ENCODE results near the gene ABHD17C.
"Not testable (repeated sequence)": the region's sequence is repeated elsewhere in the genome, so short reads cannot be mapped to it uniquely, and the experiment has no call there.

ABHD17C gene

GRCh38 chr15:80745888-80746287 lies 50.8 kb downstream of the ABHD17C start:
- Histone ChIP-seq H3K4me3 (no peak overlapping the region), H3K27me3 (ENCODE audit: low read depth) (no peaks in the 10 kb centered on the region), H3K4me1 (peaks cover 21% of the 10 kb centered on the region), H3K36me3 (replicated peaks) (peaks cover 6% of the 10 kb centered on the region), H3K9me3 (no peaks in the 10 kb centered on the region)
- in situ Hi-C loops (cut with MboI; ENCODE audit: low sequenced_read_pairs): no loop called here
- no peak for DNase-seq (ENCODE audit: low spot score in 2 of 2)

GRCh38 chr15:80747317-80748053 lies 52.4 kb downstream of the ABHD17C start:
- peaks cover 21% of the 10 kb centered on the region for H3K4me1 ChIP-seq
- H3K4me3 ChIP-seq: no peak overlapping the region
- in situ Hi-C loops (cut with MboI; ENCODE audit: low sequenced_read_pairs): no loop called here
- peaks cover 12% of the 10 kb centered on the region for H3K36me3 ChIP-seq (replicated peaks)
- H3K27me3 ChIP-seq (ENCODE audit: low read depth): no peaks in the 10 kb centered on the region
- no peaks in the 10 kb centered on the region for H3K9me3 ChIP-seq
- DNase-seq (ENCODE audit: low spot score in 2 of 2): no peak

- in situ Hi-C loops (cut with MboI; ENCODE audit: low sequenced_read_pairs): no loop called here
- no peak overlapping the region for H3K4me3 ChIP-seq
- peaks cover 13% of the 10 kb centered on the region for H3K4me1 ChIP-seq
- H3K9me3 ChIP-seq: no peaks in the 10 kb centered on the region
- no peaks in the 10 kb centered on the region for H3K27me3 ChIP-seq (ENCODE audit: low read depth)
- DNase-seq (ENCODE audit: low spot score in 2 of 2): no peak
- H3K36me3 ChIP-seq (replicated peaks): peaks cover 12% of the 10 kb centered on the region
Observed at GRCh38 chr15:80749589-80749988, 54.5 kb downstream of the ABHD17C start.

GRCh38 chr15:80750575-80750974 lies 55.5 kb downstream of the ABHD17C start:
- Histone ChIP-seq H3K9me3 (no peaks in the 10 kb centered on the region), H3K27me3 (ENCODE audit: low read depth) (no peaks in the 10 kb centered on the region), H3K4me1 (peaks cover 14% of the 10 kb centered on the region), H3K4me3 (no peak overlapping the region), H3K36me3 (replicated peaks) (peaks cover 12% of the 10 kb centered on the region)
- in situ Hi-C loops (cut with MboI; ENCODE audit: low sequenced_read_pairs): no loop called here
- DNase-seq (ENCODE audit: low spot score in 2 of 2): no peak

GRCh38 chr15:80752204-80752603 lies 57.1 kb downstream of the ABHD17C start:
- in situ Hi-C loops (cut with MboI; ENCODE audit: low sequenced_read_pairs): no loop called here
- peaks cover 14% of the 10 kb centered on the region for H3K4me1 ChIP-seq
- DNase-seq (ENCODE audit: low spot score in 2 of 2): no peak
- H3K9me3 ChIP-seq: no peaks in the 10 kb centered on the region
- H3K36me3 ChIP-seq (replicated peaks): peaks cover 12% of the 10 kb centered on the region
- H3K4me3 ChIP-seq: no peak overlapping the region
- H3K27me3 ChIP-seq (ENCODE audit: low read depth): no peaks in the 10 kb centered on the region

GRCh38 chr15:80753161-80753560 lies 58.1 kb downstream of the ABHD17C start:
- Histone ChIP-seq H3K27me3 (ENCODE audit: low read depth) (no peaks in the 10 kb centered on the region), H3K4me3 (no peak overlapping the region), H3K9me3 (no peaks in the 10 kb centered on the region), H3K4me1 (peaks cover 14% of the 10 kb centered on the region), H3K36me3 (replicated peaks) (peaks cover 12% of the 10 kb centered on the region)
- DNase-seq (ENCODE audit: low spot score in 2 of 2): no peak
- in situ Hi-C loops (cut with MboI; ENCODE audit: low sequenced_read_pairs): no loop called here

GRCh38 chr15:80754014-80754413 lies 58.9 kb downstream of the ABHD17C start:
- Histone ChIP-seq H3K4me3 (no peak overlapping the region), H3K9me3 (no peaks in the 10 kb centered on the region), H3K36me3 (replicated peaks) (peaks cover 12% of the 10 kb centered on the region), H3K4me1 (peaks cover 14% of the 10 kb centered on the region), H3K27me3 (ENCODE audit: low read depth) (no peaks in the 10 kb centered on the region)
- in situ Hi-C loops (cut with MboI; ENCODE audit: low sequenced_read_pairs): no loop called here
- DNase-seq (ENCODE audit: low spot score in 2 of 2): no peak

- in situ Hi-C loops (cut with MboI; ENCODE audit: low sequenced_read_pairs): no loop called here
- Histone ChIP-seq H3K27me3 (ENCODE audit: low read depth) (no peaks in the 10 kb centered on the region), H3K4me1 (peaks cover 14% of the 10 kb centered on the region), H3K9me3 (no peaks in the 10 kb centered on the region), H3K4me3 (no peak overlapping the region), H3K36me3 (replicated peaks) (peaks cover 6% of the 10 kb centered on the region; the same call in 1 of the 2 replicates)
- no peak for DNase-seq (ENCODE audit: low spot score in 2 of 2)
Observed at GRCh38 chr15:80755885-80756284, 60.8 kb downstream of the ABHD17C start.

- DNase-seq (ENCODE audit: low spot score in 2 of 2): no peak
- no peaks in the 10 kb centered on the region for H3K9me3 ChIP-seq
- in situ Hi-C loops (cut with MboI; ENCODE audit: low sequenced_read_pairs): no loop called here
- no peak overlapping the region for H3K4me3 ChIP-seq
- H3K27me3 ChIP-seq (ENCODE audit: low read depth): no peaks in the 10 kb centered on the region
- H3K36me3 ChIP-seq (replicated peaks): no peaks in the 10 kb centered on the region
- peaks cover 14% of the 10 kb centered on the region for H3K4me1 ChIP-seq
Observed at GRCh38 chr15:80758130-80758745, 63.1 kb downstream of the ABHD17C start.

GRCh38 chr15:80760960-80761359 lies 65.8 kb downstream of the ABHD17C start:
- no peaks in the 10 kb centered on the region for H3K4me1 ChIP-seq
- H3K36me3 ChIP-seq (replicated peaks): no peaks in the 10 kb centered on the region
- H3K4me3 ChIP-seq: no peak overlapping the region
- DNase-seq (ENCODE audit: low spot score in 2 of 2): no peak
- no peaks in the 10 kb centered on the region for H3K9me3 ChIP-seq
- in situ Hi-C loops (cut with MboI; ENCODE audit: low sequenced_read_pairs): no loop called here
- no peaks in the 10 kb centered on the region for H3K27me3 ChIP-seq (ENCODE audit: low read depth)

GRCh38 chr15:80761754-80762153 lies 66.6 kb downstream of the ABHD17C start:
- in situ Hi-C loops (cut with MboI; ENCODE audit: low sequenced_read_pairs): no loop called here

GRCh38 chr15:80763235-80763634 lies 68.1 kb downstream of the ABHD17C start:
- H3K36me3 ChIP-seq (replicated peaks); DNase-seq (ENCODE audit: low spot score in 2 of 2); H3K27me3 ChIP-seq (ENCODE audit: low read depth); H3K4me1 ChIP-seq; in situ Hi-C loops (cut with MboI; ENCODE audit: low sequenced_read_pairs); H3K9me3 ChIP-seq; H3K4me3 ChIP-seq: not testable (repeated sequence)

More at GRCh38 chr15:80761754-80762153, 66.6 kb downstream of the ABHD17C start:
- Histone ChIP-seq H3K9me3 (no peaks in the 10 kb centered on the region), H3K4me1 (no peaks in the 10 kb centered on the region), H3K27me3 (ENCODE audit: low read depth) (no peaks in the 10 kb centered on the region), H3K4me3 (no peak overlapping the region), H3K36me3 (replicated peaks) (no peaks in the 10 kb centered on the region)
- no peak for DNase-seq (ENCODE audit: low spot score in 2 of 2)

- H3K9me3 ChIP-seq: no peaks in the 10 kb centered on the region
- no peaks in the 10 kb centered on the region for H3K36me3 ChIP-seq (replicated peaks)
- no peak for DNase-seq (ENCODE audit: low spot score in 2 of 2)
- H3K4me3 ChIP-seq: no peak overlapping the region
- in situ Hi-C loops (cut with MboI; ENCODE audit: low sequenced_read_pairs): no loop called here
- no peaks in the 10 kb centered on the region for H3K4me1 ChIP-seq
- H3K27me3 ChIP-seq (ENCODE audit: low read depth): no peaks in the 10 kb centered on the region
Observed at GRCh38 chr15:80764535-80764934, 69.4 kb downstream of the ABHD17C start.

- no peaks in the 10 kb centered on the region for H3K36me3 ChIP-seq (replicated peaks)
- in situ Hi-C loops (cut with MboI; ENCODE audit: low sequenced_read_pairs): no loop called here
- no peaks in the 10 kb centered on the region for H3K9me3 ChIP-seq
- no peaks in the 10 kb centered on the region for H3K27me3 ChIP-seq (ENCODE audit: low read depth)
- H3K4me1 ChIP-seq: no peaks in the 10 kb centered on the region
- no peak for DNase-seq (ENCODE audit: low spot score in 2 of 2)
- H3K4me3 ChIP-seq: no peak overlapping the region
Observed at GRCh38 chr15:80766275-80766674, 71.2 kb downstream of the ABHD17C start.
